Pancreas (tissue), 10 donors: ENCODE results near the gene VAPA. TPM values are rescaled to one million over a fixed set of nuclear protein-coding genes. Genes with fewer than 3 reads are reported as not detected.
"Not testable (repeated sequence)": the region's sequence is repeated elsewhere in the genome, so short reads cannot be mapped to it uniquely, and the experiment has no call there.

Source experiments
- ATAC-seq, 4 donors: fragments of 200-7000 bp; cut with Tn5 transposase; one replicate each; pipeline versions ENCODE4 v1.8.0 to v1.9.1; 2020; ENCODE audit warnings: mild to moderate bottlenecking in 4 of 4, moderate library complexity in 4 of 4
- DNase-seq, 6 donors: peaks; one replicate each; pipeline ENCODE4 v3.0.0-alpha.2; 2020
- FAIRE-seq: peaks from 2 replicates; lab custom pipeline; 2012; peaks lifted over from hg19 to GRCh38; lab: Jason Lieb, UNC
- H3K27ac ChIP-seq, 4 donors: fragments of 200-600 bp; sonication (generic); 1 replicate in 3 of 4; 2 replicates in 1 of 4; pipeline versions ENCODE4 v1.5.0 to v1.8.0; 2020
- H3K27me3 ChIP-seq, 4 donors: fragments of 200-600 bp; one replicate each; pipeline ENCODE4 v1.8.0; 2021
- H3K36me3 ChIP-seq, 3 donors: fragments of 200-600 bp; sonication (generic) in 1 of 3; one replicate each; pipeline versions ENCODE4 v1.5.0 to v1.8.0; 2020 to 2021
- H3K4me1 ChIP-seq, 3 donors: fragments of 200-600 bp; one replicate each; pipeline ENCODE4 v1.8.0; 2021
- H3K4me3 ChIP-seq, 4 donors: fragments of 200-600 bp; sonication (generic) in 2 of 4; one replicate each; pipeline versions ENCODE4 v1.5.0 to v1.8.0; 2020 to 2021
- H3K9me3 ChIP-seq, 4 donors: fragments of 200-600 bp; one replicate each; pipeline ENCODE4 v1.8.0; 2021
- WGBS, 2 donors: extraction: QIAGEN DNeasy Blood & Tissue Kit; methylation state at CpG; one replicate each; pipeline ENCODE4 v1.1.7; 2013; 5-methylcytosine and 5-hydroxymethylcytosine counted together
- intact Hi-C, 3 donors: fragments of 100-400 bp; cut with DNase I; formaldehyde crosslinking; loops; one replicate each; pipeline versions ENCODE4 v1.11.1 to v1.14.2; 2022
- polyA plus RNA-seq, 2 donors: library from polyadenylated mRNA; stranded (reverse); fragments of 200-250 nt; gene quantifications; one replicate each; pipeline ENCODE4 v1.2.3, GENCODE V29; 2013
- total RNA-seq, 6 donors: library from RNA; stranded (reverse); fragmentation: NEBNext Ultra II Directional in 4 of 6; extraction: Animal tissue kit (Norgen Biotek cat#: 25700) in 4 of 6; gene quantifications; one replicate each; pipeline versions ENCODE4 v1.2.1 to v1.2.4, GENCODE V29; 2021 to 2023
- TF ChIP-seq, protein P1 (sequence below), 4 donors: fragments of 200-600 bp; sonication (generic) in 3 of 4; IDR thresholded peaks; one replicate each; pipeline versions ENCODE4 v1.5.0 to v1.8.0; 2021; ENCODE audit warnings: antibody characterized with exemption in 4 of 4
- donor health status: healthy with polysubstance abuse.
- donor health status: DM: no; HTN: no; CAD: no; lungs with moderate emphysema.
- donor health status: DM: no; HTN: no; CAD: no.
- donor health status: control.
- donor health status: control.
- donor health status: Bipolar disorder and iron deficiency.
- donor health status: DM: yes; HTN: yes; CAD: no.
- donor health status: DM: no; HTN: no; CAD: no.
- donor health status: DM: no; HTN: no; CAD: no.
- donor health status: DM: yes; HTN: yes; CAD: no.

Gene VAPA
- total and polyA plus RNA-seq, 8 donors, result 33.5 to 117 (median 97.4) TPM

DNA sequence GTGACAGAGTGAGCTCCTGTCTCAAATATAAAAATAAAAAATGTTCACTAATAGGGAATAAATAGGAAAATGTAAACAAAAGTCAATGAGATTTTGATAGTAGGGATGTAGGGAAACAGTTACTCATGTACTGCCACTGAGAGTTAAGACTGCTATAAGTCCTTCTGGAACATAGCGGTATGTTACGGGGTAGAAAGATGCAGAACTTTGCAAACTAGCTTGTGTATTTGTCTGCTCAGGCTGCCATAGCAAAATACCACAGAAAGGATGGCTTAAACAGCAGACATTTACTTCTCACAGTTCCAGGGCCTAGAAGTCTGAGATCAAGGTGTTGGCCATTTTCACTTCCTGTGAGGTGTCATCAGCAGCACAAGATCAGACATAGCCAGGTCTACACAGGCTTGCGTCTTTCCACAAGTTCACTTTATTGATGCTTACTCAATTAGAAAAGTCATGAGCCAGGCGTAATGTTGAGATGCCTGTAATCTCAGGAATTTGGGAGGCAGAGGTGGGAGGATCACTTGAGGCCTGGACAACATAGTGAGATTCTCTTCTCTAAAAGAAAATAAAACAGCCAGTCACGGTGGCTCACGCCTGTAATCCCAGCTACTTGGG is 19.3 kb upstream of the VAPA start:
- intact Hi-C loops, result no loop called here
- DNase-seq (no peak), ATAC-seq (no peak), FAIRE-seq (no peak)
- Histone ChIP-seq H3K4me1 (no peaks in the 10 kb centered on the region), H3K27ac (no peak overlapping the region), H3K36me3 (no peaks in the 10 kb centered on the region), H3K27me3 (no peaks in the 10 kb centered on the region), H3K4me3 (no peak overlapping the region), H3K9me3 (no peaks in the 10 kb centered on the region)
- TF ChIP-seq, protein P1, sequence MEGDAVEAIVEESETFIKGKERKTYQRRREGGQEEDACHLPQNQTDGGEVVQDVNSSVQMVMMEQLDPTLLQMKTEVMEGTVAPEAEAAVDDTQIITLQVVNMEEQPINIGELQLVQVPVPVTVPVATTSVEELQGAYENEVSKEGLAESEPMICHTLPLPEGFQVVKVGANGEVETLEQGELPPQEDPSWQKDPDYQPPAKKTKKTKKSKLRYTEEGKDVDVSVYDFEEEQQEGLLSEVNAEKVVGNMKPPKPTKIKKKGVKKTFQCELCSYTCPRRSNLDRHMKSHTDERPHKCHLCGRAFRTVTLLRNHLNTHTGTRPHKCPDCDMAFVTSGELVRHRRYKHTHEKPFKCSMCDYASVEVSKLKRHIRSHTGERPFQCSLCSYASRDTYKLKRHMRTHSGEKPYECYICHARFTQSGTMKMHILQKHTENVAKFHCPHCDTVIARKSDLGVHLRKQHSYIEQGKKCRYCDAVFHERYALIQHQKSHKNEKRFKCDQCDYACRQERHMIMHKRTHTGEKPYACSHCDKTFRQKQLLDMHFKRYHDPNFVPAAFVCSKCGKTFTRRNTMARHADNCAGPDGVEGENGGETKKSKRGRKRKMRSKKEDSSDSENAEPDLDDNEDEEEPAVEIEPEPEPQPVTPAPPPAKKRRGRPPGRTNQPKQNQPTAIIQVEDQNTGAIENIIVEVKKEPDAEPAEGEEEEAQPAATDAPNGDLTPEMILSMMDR (IDR thresholded peaks at IDR 0.05), result no peak
- WGBS, 2 donors, result 94 to 97% methylated on average over 6 of the region's 6 CpGs

DNA sequence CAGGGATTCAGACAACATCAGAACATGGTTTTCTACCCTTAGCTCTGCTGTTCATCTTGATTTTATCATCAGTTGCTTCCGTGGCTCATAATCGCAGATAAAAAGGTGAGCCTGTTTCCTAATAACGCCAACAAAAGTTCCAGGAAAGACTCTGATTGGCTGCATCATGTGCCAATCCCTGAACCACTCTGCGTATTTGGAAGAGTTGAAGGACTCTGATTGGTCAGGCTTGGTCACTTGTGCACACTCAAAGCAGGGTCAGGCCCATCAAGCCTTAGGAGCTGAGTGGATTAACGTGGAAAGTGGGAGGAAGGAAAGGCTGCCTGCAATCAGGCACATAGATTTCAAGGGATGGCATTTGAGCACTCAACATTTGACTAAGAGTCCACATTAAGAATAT is 16.7 kb upstream of the VAPA start:
- Histone ChIP-seq H3K27me3 (no peaks in the 10 kb centered on the region), H3K4me1 (no peaks in the 10 kb centered on the region), H3K9me3 (no peaks in the 10 kb centered on the region), H3K4me3 (no peak overlapping the region), H3K36me3 (no peaks in the 10 kb centered on the region), H3K27ac (no peak overlapping the region)
- 88 to 89% methylated on average over 5 of the region's 5 CpGs for WGBS, 2 donors
- ATAC-seq (no peak), DNase-seq (no peak), FAIRE-seq (no peak)
- TF ChIP-seq, protein P1 (IDR thresholded peaks at IDR 0.05), result no peak
- intact Hi-C loops, result no loop called here

DNA sequence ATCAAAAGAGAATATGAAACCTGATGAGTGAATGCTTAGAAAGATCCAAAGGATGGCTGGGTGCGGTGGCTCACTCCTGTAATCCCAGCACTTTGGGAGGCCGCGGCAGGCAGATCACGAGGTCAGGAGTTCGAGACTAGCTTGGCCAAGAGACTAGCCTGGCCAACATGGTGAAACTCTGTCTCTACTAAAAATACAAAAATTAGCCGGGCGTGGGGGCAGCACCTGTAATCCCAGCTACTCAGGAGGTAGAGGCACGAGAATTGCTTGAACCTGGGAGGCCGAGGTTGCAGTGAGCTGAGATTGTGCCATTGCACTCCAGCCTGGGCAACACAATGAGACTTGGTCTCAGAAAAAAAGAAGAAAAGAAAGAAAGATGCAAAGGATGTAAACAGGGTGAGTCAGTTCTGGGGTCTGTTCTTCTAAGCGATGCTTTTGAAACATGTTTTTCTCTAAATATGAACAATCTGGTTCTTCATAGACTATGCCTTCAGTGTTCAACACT is 16.0 kb upstream of the VAPA start:
- ATAC-seq, FAIRE-seq, intact Hi-C loops, H3K27me3 ChIP-seq, H3K4me1 ChIP-seq, H3K36me3 ChIP-seq, H3K27ac ChIP-seq, DNase-seq, H3K9me3 ChIP-seq, H3K4me3 ChIP-seq: not testable (repeated sequence)
- 88 to 96% methylated on average over 10 of the region's 10 CpGs for WGBS, 2 donors

DNA sequence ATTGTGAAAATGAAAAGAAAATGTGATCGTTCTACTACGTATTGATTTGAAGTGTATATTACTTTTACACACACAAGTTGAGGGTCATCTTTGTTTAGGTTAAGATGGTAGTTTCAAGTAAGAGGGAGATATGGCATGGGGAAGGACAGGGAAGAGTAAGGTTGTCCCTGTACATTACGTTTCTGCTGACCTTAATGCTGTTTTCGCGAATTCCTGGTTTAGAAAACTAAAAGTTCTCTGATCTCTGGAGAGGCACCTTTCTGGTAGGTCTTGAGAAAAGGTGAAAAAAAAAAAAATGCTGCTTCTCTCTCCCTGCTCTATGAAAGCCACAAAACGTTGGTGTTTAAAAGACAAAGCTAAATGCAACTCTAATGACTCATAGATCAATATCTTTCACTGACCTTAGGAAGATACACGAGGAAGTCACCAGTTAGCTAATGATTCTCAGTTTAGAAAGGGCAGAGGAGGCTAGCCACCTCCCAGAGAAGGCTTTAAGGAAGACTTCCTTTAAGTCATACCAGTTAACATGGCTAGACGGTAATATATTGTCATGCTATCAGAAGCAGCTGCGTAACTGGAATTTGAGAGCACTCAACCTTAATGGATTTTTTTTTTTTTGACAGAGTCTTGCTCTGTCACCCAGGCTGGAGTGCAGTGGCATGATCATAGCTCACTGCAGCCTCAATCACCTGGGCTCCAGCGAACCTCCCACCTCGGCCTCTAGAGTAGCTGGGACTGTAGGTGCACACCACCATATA is 14.8 kb upstream of the VAPA start:
- Histone ChIP-seq H3K9me3 (no peaks in the 10 kb centered on the region), H3K4me3 (no peak overlapping the region), H3K4me1 (no peaks in the 10 kb centered on the region), H3K27me3 (no peaks in the 10 kb centered on the region), H3K27ac (no peak overlapping the region), H3K36me3 (no peaks in the 10 kb centered on the region)
- FAIRE-seq, result no peak
- WGBS, 2 donors, result 67 to 72% methylated on average over 11 of the region's 11 CpGs
- TF ChIP-seq, protein P1 (IDR thresholded peaks at IDR 0.05), result no peak
- ATAC-seq, result peak in 3 of 4 donors; percentile 39 to 80 (median 58)
- intact Hi-C loops, result no loop called here
- DNase-seq, result no peak

DNA sequence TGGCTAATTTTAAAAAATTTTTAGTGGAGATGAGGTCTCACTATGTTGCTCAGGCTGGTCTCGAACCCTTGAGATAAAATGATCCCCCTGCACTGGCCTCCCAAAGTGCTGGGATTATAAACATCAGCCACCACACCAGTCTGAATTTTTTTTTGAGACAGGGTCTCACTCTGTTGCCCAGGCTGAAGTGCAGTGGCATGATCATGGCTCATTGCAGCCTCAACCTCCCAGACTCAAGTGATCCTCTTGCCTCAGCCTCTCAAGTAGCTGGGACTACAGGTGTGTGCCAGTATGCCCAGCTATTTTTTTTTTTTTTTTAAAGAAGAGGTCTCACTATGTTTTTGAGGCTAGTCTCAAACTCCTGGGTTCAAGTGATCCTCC is 14.3 kb upstream of the VAPA start:
- ATAC-seq, H3K9me3 ChIP-seq, DNase-seq, H3K27ac ChIP-seq, H3K27me3 ChIP-seq, intact Hi-C loops, FAIRE-seq, H3K36me3 ChIP-seq, H3K4me1 ChIP-seq, H3K4me3 ChIP-seq: not testable (repeated sequence)
- WGBS, 2 donors, result 71 to 73% methylated on average over 1 of the region's 1 CpG

DNA sequence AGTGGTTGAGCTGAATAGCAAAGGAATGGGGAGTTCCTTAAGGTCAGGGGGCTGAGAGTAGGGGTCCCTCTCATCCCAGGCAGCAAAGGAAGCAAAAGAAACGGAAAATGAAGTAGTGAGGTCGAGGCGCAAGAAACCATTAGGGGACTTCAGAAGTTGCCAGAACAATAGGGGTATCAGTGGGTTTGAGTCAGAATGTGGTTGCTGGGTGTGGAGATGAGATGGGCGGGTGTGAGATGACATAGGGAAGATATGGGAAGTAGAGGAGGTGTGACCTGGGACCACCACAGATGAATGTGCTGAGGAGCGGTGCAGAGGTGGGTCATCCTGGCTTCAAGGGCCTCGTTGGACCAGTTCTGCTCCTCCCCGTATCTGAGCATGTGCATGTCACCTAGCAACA is 13.1 kb upstream of the VAPA start:
- no peak for ATAC-seq

More for the DNA sequence above, 13.1 kb upstream of the VAPA start:
- no peak overlapping the region for H3K27ac ChIP-seq
- H3K36me3 ChIP-seq, result no peaks in the 10 kb centered on the region
- TF ChIP-seq, protein P1 (IDR thresholded peaks at IDR 0.05), result no peak
- H3K4me3 ChIP-seq, result no peak overlapping the region
- no peaks in the 10 kb centered on the region for H3K9me3 ChIP-seq
- FAIRE-seq (no peak), DNase-seq (no peak)
- 88 to 91% methylated on average over 7 of the region's 7 CpGs for WGBS, 2 donors
- intact Hi-C loops, result no loop called here
- no peaks in the 10 kb centered on the region for H3K27me3 ChIP-seq
- H3K4me1 ChIP-seq, result no peaks in the 10 kb centered on the region
